Dermis microvascular lymphatic vessel endothelial cell (primary cell): Measurements from ENCODE around the gene ERMARD. TPM values are rescaled to one million over a fixed set of nuclear protein-coding genes. Genes with fewer than 3 reads are reported as not detected.
"Not testable (repeated sequence)": the region's sequence is repeated elsewhere in the genome, so short reads cannot be mapped to it uniquely, and the experiment has no call there.

Source experiments
- DNase-seq, 2 donors: peaks; one replicate each; pipeline versions ENCODE4 v3.0.0 to v3.0.0-alpha.2; 2010; ENCODE audit warnings: low read depth in 2 of 2
- total RNA-seq: library from RNA; depleted of rRNA; stranded (reverse); fragments of >200 nt; gene quantifications from 2 replicates; pipeline ENCODE4 v1.2.1, GENCODE V29; 2014

ERMARD gene
- total RNA-seq, 1 donor from 2014 or later = 14.0 TPM

GRCh38 chr6:169738204-169738975 is 13.0 kb upstream of the ERMARD start:
- no peak for DNase-seq

DNA sequence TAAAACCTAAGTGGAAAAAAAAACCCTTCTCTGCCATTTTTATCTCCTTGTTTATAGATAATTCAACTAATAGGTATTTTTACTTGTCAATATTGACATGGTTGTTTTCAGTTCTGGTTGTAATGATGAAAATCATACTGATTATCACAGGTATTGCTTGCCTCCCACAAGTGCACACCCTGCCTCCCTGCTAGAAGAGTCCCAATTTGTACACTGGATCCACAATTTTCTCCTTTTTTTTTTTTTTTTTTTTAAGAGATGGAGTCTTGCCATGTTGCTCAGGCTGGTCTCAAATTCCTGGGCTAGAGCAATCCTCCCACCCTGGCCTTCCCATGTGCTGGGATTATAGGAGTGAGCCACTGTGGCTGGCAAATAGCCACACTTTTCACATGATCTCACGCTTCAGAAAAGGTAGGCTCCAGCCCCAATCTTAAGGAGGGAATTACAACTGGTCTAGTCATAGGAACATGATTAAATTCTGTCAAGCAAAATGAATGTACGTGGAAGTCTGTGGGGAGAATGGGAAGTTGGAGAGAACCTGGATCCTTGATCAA is 12.4 kb upstream of the ERMARD start:
- no peak for DNase-seq

DNA sequence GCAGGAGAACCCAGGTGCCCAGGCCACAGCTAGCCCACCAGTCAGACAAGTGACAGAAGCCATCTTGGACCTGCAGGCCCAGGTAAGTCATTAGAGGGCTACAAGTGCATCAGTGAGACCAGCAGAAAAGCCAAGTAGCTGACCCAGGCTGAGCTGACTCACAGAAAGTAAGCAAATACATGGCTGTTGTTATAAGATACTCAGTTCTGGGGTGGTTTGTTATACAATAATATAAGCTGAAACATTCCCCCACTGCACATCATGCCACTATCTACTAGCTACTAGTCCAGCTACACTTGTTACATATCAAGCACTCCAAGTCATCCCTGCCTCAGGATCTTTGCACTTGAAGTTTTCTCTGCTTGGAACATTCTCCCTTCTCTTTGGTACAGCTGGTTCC is 10.1 kb upstream of the ERMARD start:
- DNase-seq = no peak

- no peak for DNase-seq
Observed at GRCh38 chr6:169745405-169745804, 6.0 kb upstream of the ERMARD start.

- DNase-seq = no peak
Observed at GRCh38 chr6:169746556-169746955, 4.9 kb upstream of the ERMARD start.

DNA sequence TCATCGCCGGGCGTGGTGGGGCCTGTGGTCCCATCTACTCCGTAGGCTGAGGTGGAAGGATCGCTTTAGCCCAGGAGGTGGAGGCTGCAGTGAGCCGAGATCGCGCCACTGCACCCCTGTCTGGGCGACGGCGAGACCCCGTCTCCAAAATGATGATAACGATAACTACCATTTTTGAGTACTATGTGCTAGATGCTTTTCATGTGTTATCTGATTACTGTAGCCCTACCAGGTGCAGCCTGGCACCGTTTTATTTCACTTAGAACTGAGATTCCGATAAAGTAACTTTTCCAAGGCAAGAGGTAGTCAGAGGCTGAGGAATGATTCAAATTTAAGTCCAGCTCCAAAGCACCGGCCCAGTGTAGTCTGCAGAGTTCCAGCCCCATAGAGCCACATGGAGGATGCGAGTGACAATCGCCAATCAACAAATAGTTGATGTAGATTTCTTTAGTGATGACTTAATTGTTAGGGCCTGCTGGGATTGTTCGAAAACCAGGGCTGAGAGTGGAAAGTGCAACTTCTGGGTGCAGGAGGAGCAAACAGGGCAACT is 727 bp downstream of the ERMARD start:
- DNase-seq = peak in 1 of 2 donors; percentile 3

DNA sequence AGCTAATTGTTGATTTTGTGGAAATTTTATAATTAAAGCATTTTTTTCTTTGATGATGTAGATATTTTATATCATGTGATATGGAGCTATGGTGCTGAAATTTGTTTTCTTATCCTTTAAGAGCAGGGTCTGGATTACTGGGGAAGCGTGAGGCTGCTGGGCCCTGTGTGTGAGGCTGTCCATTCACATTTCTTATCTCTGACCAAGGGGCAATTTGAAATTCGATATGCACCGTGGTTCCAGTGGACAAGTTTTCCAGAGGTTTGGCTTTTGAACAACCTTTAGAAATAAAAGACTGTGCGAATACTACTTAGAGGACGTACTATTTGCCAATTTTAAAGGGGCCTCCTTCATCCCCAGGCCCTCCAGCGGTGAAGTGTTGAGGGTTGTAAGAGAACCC is 3.7 kb downstream of the ERMARD start:
- no peak for DNase-seq

- no peak for DNase-seq
Observed at GRCh38 chr6:169763308-169763707, 11.9 kb downstream of the ERMARD start.

DNA sequence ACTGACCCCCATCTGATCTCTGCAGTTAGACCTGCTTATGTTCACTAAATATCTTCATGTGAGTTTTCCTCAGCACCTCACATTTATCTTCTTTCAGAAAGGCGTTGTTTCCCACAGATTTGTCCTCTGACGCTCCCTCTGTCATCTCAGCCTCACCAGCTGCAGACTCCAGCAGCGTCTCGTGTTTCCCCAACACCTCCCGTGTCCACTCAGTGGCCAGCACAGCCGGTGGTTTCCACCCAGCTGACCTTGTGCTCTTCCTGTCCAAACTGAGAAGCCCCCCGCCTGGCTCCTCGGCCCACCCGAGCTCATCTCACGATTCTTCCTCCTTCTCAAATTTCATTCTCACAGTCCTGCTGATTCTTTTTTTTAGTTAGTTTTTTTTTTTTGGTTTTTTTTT is 12.5 kb downstream of the ERMARD start:
- DNase-seq = no peak

DNA sequence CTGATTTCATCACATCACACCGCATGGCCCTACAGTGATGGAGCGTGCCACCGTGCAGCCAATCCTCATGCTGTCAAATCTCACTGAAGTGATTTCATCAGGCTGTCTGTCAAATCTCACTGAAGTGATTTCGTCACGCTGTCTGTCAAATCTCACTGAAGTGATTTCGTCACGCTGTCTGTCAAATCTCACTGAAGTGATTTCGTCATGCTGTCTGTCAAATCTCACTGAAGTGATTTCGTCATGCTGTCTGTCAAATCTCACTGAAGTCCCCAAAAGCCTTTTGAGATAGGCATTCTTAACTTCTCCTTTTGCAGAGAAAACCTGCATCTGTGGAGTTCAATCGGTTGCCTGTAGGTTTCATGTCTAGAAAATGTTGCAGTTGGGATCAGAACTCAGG is 14.4 kb downstream of the ERMARD start:
- not testable (repeated sequence) for DNase-seq

DNA sequence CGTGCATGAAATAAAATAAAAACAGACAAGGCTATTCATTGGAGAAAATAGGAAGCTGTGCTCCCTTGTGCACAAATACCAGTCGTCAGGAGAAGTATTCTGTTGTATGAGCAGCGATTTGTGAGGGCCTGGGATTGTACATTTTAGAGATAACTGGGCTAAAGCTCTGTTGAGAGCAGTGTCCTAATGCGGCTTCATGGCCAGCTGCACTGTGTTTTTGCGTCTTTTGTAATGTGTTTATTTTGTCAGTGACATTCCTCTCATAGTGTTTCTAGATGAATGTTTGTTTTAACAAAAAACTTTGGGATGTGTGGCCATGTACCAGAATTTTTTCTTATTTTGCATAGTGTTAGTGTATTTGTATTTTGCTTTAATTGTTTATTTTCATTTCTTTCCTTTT is 14.8 kb downstream of the ERMARD start:
- DNase-seq = no peak

- no peak for DNase-seq
Observed at GRCh38 chr6:169766921-169767736, 15.7 kb downstream of the ERMARD start.

GRCh38 chr6:169774347-169774746 is 22.9 kb downstream of the ERMARD start:
- no peak for DNase-seq

- no peak for DNase-seq
Observed at GRCh38 chr6:169775321-169775720, 23.9 kb downstream of the ERMARD start.

- DNase-seq = no peak
Observed at GRCh38 chr6:169776379-169776778, 25.0 kb downstream of the ERMARD start.

GRCh38 chr6:169777896-169778295 is 26.5 kb downstream of the ERMARD start:
- no peak for DNase-seq

- DNase-seq = no peak
Observed at GRCh38 chr6:169778646-169779045, 27.2 kb downstream of the ERMARD start.

DNA sequence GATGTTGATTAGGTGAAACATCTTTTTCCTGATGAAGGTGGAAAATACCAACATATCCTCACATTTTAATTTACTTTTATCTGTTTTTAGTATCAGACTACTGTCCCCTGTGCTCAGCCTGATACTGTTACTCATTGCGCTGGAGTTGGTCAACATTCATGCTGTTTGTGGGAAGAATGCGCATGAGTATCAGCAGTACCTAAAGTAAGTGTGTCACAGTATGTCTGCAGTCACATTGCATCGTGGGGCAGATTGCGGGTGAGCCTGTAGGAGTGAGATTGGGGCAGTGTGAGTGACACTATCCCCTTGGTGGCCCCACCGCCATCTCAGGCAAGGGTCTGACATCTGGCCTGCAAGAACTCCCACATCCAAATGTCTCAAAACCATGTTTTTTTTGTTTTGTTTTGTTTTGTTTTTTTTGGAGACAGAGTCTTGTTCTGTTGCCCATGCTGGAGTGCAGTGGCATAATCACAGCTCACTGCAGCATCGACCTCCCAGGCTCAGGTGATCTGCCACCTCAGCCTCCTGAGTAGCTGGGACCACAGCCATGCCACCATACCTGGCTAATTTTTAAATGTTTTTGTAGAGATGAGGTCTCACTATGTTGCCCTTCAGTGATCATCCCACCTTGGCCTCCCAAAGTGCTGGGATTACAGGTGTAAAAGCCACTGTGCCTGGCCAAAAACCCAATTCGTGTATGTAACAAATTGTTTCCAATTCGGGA is 27.8 kb downstream of the ERMARD start:
- no peak for DNase-seq

- DNase-seq = no peak
Observed at GRCh38 chr6:169779896-169780295, 28.5 kb downstream of the ERMARD start.

GRCh38 chr6:169780571-169781091 is 29.2 kb downstream of the ERMARD start:
- DNase-seq = peak in 1 of 2 donors; percentile 60

- DNase-seq = no peak
Observed at GRCh38 chr6:169782966-169783365, 31.5 kb downstream of the ERMARD start.
